ENCODE data around the gene LTA4H.

LTA4H gene

DNA sequence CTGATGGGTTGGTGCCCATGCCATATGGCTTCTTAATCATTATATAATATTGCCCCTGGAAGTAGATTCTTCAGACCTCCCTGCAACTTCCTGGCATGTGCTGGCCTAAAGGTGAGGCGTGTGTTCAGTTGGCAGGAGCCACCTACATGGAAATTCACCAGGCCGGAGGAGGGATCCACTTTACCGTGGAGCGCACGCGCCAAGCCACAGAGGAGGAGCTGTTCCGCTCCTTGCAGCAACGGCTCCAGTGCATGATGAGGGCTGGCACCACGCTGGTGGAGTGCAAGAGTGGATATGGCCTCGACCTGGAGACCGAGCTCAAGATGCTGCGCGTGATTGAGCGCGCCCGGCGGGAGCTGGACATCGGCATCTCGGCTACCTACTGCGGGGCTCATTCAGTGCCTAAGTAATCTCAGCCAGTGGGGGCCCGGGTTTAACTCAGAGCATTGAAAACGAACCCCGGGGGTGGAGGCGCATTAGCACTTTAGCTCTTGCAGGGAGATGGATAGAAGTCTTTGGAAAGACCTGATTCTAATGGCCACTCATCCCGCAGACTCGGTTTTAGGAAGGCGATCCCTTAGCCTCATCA, 78.7 kb downstream of the LTA4H start:
- no peaks in the 10 kb centered on the region for H3K36me3 ChIP-seq
- H3K4me3 ChIP-seq: no peak overlapping the region
- H3K27ac ChIP-seq: no peak overlapping the region
- TF ChIP-seq, protein P1, sequence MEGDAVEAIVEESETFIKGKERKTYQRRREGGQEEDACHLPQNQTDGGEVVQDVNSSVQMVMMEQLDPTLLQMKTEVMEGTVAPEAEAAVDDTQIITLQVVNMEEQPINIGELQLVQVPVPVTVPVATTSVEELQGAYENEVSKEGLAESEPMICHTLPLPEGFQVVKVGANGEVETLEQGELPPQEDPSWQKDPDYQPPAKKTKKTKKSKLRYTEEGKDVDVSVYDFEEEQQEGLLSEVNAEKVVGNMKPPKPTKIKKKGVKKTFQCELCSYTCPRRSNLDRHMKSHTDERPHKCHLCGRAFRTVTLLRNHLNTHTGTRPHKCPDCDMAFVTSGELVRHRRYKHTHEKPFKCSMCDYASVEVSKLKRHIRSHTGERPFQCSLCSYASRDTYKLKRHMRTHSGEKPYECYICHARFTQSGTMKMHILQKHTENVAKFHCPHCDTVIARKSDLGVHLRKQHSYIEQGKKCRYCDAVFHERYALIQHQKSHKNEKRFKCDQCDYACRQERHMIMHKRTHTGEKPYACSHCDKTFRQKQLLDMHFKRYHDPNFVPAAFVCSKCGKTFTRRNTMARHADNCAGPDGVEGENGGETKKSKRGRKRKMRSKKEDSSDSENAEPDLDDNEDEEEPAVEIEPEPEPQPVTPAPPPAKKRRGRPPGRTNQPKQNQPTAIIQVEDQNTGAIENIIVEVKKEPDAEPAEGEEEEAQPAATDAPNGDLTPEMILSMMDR (IDR thresholded peaks at IDR 0.05): no peak
- H3K27me3 ChIP-seq: peaks cover 0 to 4% of the 10 kb centered on the region in 2 donors
- no peak for DNase-seq
- no peaks in the 10 kb centered on the region for H3K4me1 ChIP-seq
- intact Hi-C loops (cut with DNase I; ENCODE audit: low total_unique reads): no loop called here
- no peaks in the 10 kb centered on the region for H3K9me3 ChIP-seq

DNA sequence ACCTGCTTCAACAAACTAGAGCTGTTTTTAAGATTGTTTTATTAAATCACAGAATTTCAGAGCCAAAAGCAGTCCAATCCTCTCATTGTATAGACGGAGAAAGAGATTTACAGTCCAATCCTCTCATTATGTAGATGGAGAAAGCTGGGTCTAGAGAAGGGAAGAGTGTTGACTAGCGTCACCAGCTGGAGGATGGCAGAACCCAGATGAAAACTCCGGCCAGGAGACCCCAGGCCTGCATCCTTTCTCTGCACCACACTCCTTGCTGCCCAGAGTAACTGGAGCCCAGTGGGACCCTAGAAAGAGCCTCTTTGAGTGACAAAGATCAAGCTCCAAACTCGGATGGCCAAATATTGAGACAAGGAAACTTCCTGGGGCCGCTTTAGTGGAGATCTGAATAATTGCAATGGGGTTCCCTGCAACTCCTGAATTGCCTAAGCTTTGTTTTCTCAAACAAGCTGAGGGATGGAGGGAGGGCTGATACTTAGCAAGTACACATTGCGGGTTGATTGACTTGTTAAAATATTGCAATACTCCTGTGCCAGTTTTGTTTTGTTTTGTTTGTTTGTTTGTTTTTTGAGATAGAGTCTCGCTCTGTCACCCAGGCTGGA, 79.7 kb downstream of the LTA4H start:
- Histone ChIP-seq H3K27ac (no peak overlapping the region), H3K9me3 (no peaks in the 10 kb centered on the region), H3K4me1 (no peaks in the 10 kb centered on the region), H3K36me3 (no peaks in the 10 kb centered on the region), H3K4me3 (no peak overlapping the region), H3K27me3 (peaks cover 0 to 4% of the 10 kb centered on the region in 2 donors)
- TF ChIP-seq, protein P1 (IDR thresholded peaks at IDR 0.05): no peak
- intact Hi-C loops (cut with DNase I; ENCODE audit: low total_unique reads): no loop called here
- no peak for DNase-seq

DNA sequence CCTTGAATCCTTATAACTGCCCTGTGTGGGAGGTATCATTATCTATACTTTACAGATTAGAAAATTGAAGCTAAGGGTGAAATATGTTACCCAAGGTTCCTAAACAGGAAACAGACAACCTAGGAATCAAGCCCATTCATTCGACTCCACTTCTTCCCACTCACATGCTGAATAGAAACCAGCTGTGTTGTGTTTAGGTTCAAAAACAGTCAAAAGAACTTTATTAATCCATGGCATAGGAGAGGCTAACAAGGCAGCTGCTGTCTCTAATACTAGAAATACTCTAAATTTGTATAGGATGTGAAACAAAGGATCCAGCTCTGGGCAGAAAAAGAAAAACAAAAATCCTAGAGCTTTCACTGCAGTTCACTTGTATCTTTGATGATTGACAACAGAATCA, 82.4 kb downstream of the LTA4H start:
- Histone ChIP-seq H3K4me1 (no peaks in the 10 kb centered on the region), H3K4me3 (no peak overlapping the region), H3K27ac (no peak overlapping the region), H3K36me3 (no peaks in the 10 kb centered on the region), H3K9me3 (no peaks in the 10 kb centered on the region), H3K27me3 (peaks cover 0 to 4% of the 10 kb centered on the region in 2 donors)
- intact Hi-C loops (cut with DNase I; ENCODE audit: low total_unique reads): no loop called here
- DNase-seq: no peak
- TF ChIP-seq, protein P1 (IDR thresholded peaks at IDR 0.05): no peak

DNA sequence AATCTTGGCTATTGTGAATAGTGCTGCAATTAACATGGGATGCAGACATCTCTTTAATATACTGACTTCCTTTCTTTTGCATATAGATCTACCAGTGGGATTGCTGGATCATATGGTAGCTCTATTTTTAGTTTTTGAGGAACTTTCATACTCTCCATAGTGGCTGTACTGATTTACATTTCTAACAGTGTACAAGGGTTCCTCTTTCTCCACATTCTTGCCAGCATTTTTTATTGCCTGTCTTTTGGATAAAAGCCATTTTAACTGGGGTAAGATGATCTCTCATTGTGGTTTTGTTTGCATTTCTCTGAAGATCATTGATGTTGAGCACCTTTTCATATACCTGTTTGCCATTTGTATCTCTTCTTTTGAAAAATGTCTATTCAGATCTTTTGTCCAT, 83.9 kb downstream of the LTA4H start:
- Histone ChIP-seq H3K27ac (no peak overlapping the region), H3K4me3 (no peak overlapping the region), H3K9me3 (no peaks in the 10 kb centered on the region), H3K27me3 (no peaks in the 10 kb centered on the region), H3K36me3 (no peaks in the 10 kb centered on the region), H3K4me1 (no peaks in the 10 kb centered on the region)
- TF ChIP-seq, protein P1 (IDR thresholded peaks at IDR 0.05): no peak
- DNase-seq: no peak
- intact Hi-C loops (cut with DNase I; ENCODE audit: low total_unique reads): no loop called here

Measured in tibial artery (tissue), 4 donors.